Measurements from ENCODE around the gene KIAA1755. TPM values are rescaled to one million over a fixed set of nuclear protein-coding genes. Genes with fewer than 3 reads are reported as not detected.

KIAA1755 gene
- total RNA-seq, 4 donors from 2014 or later, result 0.24 to 9.9 (median 1.6) TPM

DNA sequence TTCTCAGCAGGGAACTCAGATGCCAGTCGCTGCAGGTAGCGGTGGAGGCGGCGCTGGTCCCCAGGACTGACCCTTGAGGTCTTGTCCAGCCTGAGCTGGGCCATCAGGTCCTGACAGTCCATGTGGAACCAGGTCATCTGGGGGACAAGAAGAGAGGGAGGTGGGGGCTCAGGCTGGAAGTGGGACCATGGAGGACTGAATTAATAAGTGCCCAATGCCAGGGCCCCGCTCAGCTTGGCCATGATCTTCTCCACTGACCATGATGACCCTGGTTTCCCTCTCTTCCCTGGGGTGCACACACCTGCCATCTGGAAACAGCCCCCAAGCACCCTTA, 47.0 kb downstream of the KIAA1755 start:
- TF ChIP-seq, protein P1, sequence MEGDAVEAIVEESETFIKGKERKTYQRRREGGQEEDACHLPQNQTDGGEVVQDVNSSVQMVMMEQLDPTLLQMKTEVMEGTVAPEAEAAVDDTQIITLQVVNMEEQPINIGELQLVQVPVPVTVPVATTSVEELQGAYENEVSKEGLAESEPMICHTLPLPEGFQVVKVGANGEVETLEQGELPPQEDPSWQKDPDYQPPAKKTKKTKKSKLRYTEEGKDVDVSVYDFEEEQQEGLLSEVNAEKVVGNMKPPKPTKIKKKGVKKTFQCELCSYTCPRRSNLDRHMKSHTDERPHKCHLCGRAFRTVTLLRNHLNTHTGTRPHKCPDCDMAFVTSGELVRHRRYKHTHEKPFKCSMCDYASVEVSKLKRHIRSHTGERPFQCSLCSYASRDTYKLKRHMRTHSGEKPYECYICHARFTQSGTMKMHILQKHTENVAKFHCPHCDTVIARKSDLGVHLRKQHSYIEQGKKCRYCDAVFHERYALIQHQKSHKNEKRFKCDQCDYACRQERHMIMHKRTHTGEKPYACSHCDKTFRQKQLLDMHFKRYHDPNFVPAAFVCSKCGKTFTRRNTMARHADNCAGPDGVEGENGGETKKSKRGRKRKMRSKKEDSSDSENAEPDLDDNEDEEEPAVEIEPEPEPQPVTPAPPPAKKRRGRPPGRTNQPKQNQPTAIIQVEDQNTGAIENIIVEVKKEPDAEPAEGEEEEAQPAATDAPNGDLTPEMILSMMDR (IDR thresholded peaks at IDR 0.05), result no peak
- ATAC-seq (ENCODE audit: low FRiP score) (no peak), DNase-seq (ENCODE audit: low spot score) (no peak)

GRCh38 chr20:38212806-38213606, 47.5 kb downstream of the KIAA1755 start:
- no peak for ATAC-seq (ENCODE audit: low FRiP score)
- DNase-seq (ENCODE audit: low spot score), result no peak

GRCh38 chr20:38211200-38212097, 49.1 kb downstream of the KIAA1755 start:
- DNase-seq (ENCODE audit: low spot score), result no peak
- no peak for ATAC-seq (ENCODE audit: low FRiP score)
- TF ChIP-seq, protein P1 (IDR thresholded peaks at IDR 0.05), result no peak

More at GRCh38 chr20:38212806-38213606, 47.5 kb downstream of the KIAA1755 start:
- TF ChIP-seq, protein P1 (IDR thresholded peaks at IDR 0.05), result no peak

GRCh38 chr20:38210741-38211140, 49.8 kb downstream of the KIAA1755 start:
- DNase-seq (ENCODE audit: low spot score) (no peak), ATAC-seq (ENCODE audit: low FRiP score) (no peak)
- TF ChIP-seq, protein P1 (IDR thresholded peaks at IDR 0.05), result no peak

- ATAC-seq (ENCODE audit: low FRiP score), result no peak
- DNase-seq (ENCODE audit: low spot score), result no peak
- TF ChIP-seq, protein P1 (IDR thresholded peaks at IDR 0.05), result no peak
These were observed 50.7 kb downstream of the KIAA1755 start for GRCh38 chr20:38209736-38210405.

DNA sequence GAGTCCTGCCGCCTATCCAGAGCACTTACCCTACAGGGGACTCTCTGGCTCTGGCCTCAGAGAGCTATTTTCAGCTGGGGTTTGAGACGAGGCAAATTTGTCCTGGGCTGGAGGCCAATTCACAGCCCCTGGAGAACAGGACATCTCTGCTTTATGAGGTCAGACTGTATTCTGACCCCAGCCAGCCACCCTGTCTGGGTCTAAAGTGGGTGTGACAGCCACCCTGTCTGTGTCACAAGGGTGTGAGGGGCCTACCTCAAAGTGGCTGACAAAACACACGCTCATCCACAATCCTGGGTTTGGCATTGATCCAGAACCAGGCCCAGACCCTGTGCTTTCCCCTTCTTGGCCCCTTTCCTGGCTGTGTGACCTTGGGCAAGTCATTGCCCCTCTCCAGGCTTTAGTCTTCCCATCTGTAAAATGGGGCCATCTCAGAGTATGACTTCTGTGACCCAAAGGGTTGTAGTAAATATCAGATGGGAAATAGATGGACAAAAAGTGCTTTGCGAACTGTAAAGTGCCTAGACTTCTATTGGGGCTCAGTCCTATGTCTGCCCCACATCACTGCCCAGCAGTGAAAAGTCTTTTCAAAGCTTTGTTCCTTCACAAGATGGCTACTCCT, 51.4 kb downstream of the KIAA1755 start:
- no peak for DNase-seq (ENCODE audit: low spot score)
- TF ChIP-seq, protein P1 (IDR thresholded peaks at IDR 0.05), result no peak
- no peak for ATAC-seq (ENCODE audit: low FRiP score)

All from omental fat pad (tissue), 4 donors.